Renal cortical epithelial cell (primary cell): ENCODE results near the gene SHB. TPM values are rescaled to one million over a fixed set of nuclear protein-coding genes. Genes with fewer than 3 reads are reported as not detected.

Experiments used
- DNase-seq: peaks from one replicate; pipeline ENCODE4 v3.0.0-alpha.2; 2011; ENCODE audit warnings: low read depth
- total RNA-seq: library from RNA; depleted of rRNA; stranded (reverse); fragments of >200 nt; gene quantifications from 2 replicates; pipeline ENCODE4 v1.2.3, GENCODE V29; 2014

SHB gene
- total RNA-seq, 1 donor from 2014 or later = 37.3 TPM

DNA sequence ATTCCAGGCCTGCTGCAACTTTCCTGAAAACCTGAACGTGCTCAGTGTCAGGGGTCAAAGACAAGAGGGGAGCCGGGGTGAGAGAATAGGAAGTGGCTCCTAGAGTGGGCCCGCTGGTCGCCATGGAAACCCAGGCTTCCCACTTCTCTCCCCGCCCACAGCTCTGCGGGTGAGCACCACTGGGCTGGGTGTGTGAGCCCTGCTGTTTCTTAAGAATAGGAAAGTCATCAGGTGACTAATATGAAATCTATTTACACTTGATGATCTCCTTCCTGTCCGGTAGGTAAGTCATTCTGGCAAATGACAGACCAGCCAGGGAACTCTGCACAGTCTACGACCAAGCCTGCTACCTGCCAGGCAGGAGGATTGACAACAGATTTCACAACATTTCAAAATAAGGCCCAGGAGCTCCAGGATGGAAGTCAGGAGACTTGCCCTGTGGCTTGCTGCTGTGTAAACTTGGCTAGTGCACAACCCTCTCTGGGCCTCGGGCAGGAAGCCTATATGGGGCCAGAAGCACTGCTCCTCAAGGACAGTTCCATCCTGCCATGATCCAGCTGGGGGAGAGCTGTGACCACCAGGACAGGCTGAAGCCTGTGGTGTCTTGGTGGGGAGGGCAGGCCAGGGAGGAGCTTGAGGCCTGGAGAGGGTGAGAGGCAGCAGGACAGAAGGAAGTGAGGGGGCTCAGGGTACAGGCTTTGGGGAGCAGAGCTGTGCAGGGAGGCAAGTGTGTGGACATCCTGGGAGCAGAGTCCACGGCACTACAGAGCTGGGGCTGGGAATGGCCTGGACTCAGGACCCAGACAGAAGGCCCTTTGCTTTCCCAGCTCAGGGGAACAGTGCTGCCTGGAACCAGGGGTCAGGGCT, 60.6 kb downstream of the SHB start:
- peak; percentile 99 for DNase-seq

- peak; percentile 66 for DNase-seq
These were observed 62.0 kb downstream of the SHB start for GRCh38 chr9:38007016-38007415.

DNA sequence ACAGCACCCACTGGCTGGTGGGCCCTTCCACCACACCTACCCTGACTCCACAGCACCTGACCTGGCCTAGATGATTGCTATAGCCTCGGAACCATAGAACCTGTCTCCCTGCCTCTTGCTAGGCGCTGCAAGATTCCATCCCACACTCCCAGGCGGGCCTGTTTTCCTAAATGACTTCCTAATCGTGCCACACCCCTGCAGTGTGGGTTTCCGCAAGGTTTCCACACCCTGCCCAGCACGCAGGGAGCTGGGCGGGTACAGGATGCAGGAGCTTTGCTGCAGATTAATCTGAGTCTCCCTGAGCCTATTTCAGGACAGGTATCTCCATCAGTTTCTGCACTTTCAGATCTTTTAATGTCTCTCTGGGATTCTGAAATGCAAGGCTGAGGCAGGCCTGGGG, 62.9 kb downstream of the SHB start:
- no peak for DNase-seq

GRCh38 chr9:38004809-38005560, 64.0 kb downstream of the SHB start:
- no peak for DNase-seq

DNA sequence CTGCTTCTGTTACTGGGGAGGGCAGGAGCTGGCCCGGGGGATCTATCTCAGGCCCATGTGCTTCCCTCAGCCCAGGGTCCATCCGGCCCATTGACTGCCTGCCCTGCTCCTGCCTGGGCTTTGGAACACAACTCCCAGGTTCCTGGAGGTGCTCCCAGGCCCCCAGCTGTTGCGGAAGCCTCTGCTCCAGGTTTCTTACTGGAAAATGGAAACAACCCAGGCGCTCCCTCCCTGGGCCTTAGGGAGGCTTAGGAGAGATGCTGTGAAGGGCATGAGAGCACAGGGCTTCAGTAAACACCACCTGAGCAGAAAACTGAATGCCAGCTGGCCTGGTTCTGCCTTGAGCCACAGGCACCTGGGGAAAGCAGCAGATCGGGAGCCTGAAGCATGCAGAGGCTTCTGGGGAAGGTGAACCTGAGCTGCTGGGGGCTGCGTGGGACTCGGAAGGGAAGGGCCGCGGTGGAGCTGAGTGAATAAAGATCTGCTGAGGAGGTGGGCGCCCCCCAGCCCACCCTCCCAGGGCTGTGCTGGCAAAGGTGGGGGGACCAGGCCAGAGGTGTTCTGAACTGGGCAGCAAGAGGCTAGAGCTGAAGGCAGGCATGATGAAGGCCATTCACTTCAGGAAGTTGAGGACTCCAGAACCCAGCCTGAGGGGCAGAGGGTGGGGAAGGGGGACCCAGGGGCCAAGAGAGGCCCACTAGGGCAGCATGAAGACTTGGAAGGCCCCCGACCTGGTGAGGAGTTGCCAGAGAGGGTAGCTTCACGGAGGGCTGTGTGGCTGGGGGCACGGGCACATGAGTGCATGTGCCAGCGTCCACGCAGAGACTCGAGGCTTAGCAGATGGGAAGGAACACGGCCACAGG, 64.8 kb downstream of the SHB start:
- DNase-seq = no peak

GRCh38 chr9:38003230-38003629, 65.8 kb downstream of the SHB start:
- DNase-seq = no peak

DNA sequence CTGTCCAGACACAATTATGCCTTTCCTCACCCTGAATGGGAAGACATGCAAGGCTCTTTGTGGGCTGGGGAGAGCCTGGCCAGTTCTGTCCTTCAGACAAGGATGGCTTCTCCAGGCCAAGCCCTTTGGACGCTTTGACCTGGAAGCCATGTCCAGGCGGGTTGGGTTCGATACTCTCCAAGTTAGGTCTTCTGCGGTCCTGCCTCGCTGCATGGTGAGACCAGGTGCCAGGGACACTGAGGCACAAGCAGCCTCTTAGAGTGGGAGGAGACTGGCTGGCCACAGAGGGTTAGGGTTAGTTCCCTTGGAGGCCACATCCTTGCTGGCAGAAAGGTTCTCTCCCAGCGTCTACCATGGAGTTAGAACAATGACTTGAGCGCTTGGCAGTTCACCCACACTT, 67.6 kb downstream of the SHB start:
- no peak for DNase-seq

- no peak for DNase-seq
These were observed 68.3 kb downstream of the SHB start for GRCh38 chr9:38000735-38001134.

GRCh38 chr9:38000332-38000731, 68.7 kb downstream of the SHB start:
- DNase-seq = no peak

- peak; percentile 77 for DNase-seq
These were observed 69.3 kb downstream of the SHB start for GRCh38 chr9:37999588-38000189.

GRCh38 chr9:37998881-37999587, 70.0 kb downstream of the SHB start:
- peak; percentile 29 for DNase-seq

DNA sequence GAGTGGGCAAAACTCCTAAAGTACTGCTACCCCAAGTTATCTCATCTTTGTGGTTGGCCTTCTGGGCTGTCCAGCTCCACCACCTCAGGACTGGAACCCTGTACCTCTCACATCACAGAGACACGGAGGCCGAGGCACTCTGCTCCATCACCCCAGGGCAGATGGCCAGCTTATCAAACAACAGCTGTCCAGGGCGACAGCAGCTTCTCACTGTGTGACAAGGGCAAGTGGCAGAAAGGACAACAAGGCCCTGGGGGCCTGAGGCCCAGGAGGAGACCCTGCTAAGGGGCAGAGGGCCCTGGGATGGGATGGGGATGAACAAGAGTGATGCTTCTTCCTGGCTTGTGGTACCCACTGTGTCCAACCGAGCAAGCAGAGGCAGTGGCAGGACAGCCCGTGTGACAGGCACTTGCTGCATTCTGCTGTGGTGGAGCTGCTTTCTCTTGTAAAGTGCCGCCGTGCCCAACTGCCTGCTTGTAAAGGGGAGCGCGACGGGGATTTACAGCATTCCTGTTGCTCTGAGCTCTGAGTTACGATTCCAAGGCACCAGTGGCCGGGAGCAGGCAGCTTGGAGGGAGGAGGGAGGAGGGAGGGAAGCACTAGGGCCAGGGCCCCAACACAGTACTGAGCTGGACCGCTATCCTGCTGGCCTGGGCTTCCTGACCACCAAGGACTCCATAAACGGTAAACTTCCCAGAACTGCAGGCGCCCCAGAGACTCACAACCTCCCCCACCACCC, 71.2 kb downstream of the SHB start:
- DNase-seq = no peak

- no peak for DNase-seq
These were observed 72.2 kb downstream of the SHB start for GRCh38 chr9:37996819-37997217.

GRCh38 chr9:37995961-37996818, 72.8 kb downstream of the SHB start:
- no peak for DNase-seq

DNA sequence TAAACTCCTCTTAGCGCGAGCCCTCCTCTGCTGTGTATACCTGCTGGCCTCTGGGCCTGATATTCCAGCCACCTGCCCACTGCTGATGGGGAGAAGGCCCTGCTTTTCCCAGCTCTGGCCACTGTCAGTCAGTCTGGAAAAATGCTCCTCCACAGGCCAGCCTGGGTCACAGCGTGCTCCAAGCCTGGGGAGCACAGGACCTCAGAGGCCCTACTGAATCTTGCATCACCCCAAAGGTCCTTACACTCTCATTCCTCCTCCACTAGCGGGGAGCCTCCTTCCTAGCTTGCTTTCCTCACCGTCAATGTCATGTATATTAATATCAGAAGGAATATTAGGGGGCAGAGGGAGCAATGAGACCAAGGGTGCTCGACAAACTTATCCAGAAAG, 73.7 kb downstream of the SHB start:
- DNase-seq = no peak

- DNase-seq = no peak
These were observed 74.2 kb downstream of the SHB start for GRCh38 chr9:37994639-37995347.

- DNase-seq = no peak
These were observed 76.1 kb downstream of the SHB start for GRCh38 chr9:37992924-37993349.

- DNase-seq = no peak
These were observed 78.5 kb downstream of the SHB start for GRCh38 chr9:37990404-37991015.
